C4-2B (cell line): ENCODE measurements around the gene TRABD2A.

ENCODE experiments used
- ZFX ChIP-seq: fragments of 450-650 bp; IDR thresholded peaks from 2 replicates; pipeline ENCODE4 v1.6.1; 2017
- TF ChIP-seq, protein P1 (sequence below): fragments of 450-650 bp; conservative IDR thresholded peaks from 2 replicates; pipeline ENCODE4 v1.5.1; 2017; ENCODE audit warnings: mild to moderate bottlenecking

DNA sequence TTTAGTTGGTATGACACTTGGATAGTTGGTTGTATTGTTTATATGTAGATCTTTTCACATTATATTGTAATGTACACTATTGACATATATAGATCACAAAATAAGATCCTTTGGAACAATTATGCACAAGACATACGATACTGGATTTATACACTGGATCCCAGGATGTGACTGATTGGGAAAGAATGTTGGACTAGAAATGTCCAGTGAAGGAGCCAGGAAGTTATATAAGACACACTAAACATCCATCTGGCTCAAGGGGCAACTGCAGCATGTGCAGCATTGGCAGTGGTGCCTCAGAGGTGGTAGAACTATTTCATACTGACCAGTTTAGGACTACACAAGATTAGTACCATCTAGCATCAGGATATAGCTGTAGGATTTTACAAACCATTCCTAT lies 104.9 kb downstream of the TRABD2A start:
- TF ChIP-seq, protein P1, sequence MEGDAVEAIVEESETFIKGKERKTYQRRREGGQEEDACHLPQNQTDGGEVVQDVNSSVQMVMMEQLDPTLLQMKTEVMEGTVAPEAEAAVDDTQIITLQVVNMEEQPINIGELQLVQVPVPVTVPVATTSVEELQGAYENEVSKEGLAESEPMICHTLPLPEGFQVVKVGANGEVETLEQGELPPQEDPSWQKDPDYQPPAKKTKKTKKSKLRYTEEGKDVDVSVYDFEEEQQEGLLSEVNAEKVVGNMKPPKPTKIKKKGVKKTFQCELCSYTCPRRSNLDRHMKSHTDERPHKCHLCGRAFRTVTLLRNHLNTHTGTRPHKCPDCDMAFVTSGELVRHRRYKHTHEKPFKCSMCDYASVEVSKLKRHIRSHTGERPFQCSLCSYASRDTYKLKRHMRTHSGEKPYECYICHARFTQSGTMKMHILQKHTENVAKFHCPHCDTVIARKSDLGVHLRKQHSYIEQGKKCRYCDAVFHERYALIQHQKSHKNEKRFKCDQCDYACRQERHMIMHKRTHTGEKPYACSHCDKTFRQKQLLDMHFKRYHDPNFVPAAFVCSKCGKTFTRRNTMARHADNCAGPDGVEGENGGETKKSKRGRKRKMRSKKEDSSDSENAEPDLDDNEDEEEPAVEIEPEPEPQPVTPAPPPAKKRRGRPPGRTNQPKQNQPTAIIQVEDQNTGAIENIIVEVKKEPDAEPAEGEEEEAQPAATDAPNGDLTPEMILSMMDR, result no peak
- TF ChIP-seq ZFX, result no peak
